Lower leg skin (tissue), 3 donors: ENCODE measurements around the gene UBXN7.

Experiments used
- CTCF ChIP-seq, 3 donors: fragments of 450-650 bp; IDR thresholded peaks; one replicate each; pipeline ENCODE4 v1.5.1; 2016; ENCODE audit warnings: antibody characterized with exemption in 3 of 3, mild to moderate bottlenecking in 3 of 3, moderate library complexity in 2 of 3
- POLR2A ChIP-seq, 2 donors: fragments of 450-650 bp; IDR thresholded peaks; one replicate each; pipeline ENCODE4 v1.6.1; 2016 to 2017; ENCODE audit warnings: antibody characterized with exemption in 2 of 2, mild to moderate bottlenecking in 1 of 2, moderate library complexity in 1 of 2

GRCh38 chr3:196341137-196341536, 91.1 kb downstream of the UBXN7 start:
- TF ChIP-seq CTCF (IDR thresholded peaks at IDR 0.05) (no peak), POLR2A (IDR thresholded peaks at IDR 0.05) (no peak)
